ENCODE measurements around the gene CFAP157.

Gene CFAP157

DNA sequence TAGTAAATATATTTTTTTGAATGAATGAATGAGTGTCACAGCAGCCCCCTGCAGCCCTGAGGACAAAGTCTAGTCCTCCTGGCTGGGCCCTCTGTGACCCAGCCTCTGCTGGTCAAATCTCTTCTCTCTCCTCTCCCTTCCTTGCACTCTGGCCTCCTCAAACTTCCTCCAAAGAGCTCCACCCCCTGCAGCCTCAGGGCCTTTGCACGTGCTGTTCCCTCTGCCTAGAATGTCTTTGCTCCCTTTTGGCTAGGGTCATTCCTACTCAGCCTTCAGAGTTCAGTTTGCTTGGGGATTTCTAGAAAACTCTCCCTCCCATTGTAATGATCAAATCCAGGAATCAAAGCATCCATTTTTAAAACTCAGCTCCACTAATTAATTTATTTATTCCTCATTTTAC is 58.6 kb downstream of the CFAP157 start:
- DNase-seq, result no peak

Measured in islet precursor cell (in vitro differentiated cells).